T-helper 2 cell treated with Interferon-gamma antibody and Interleukin-4, amounts not matched to agents 5 μg/mL and 100 μg/mL, for 36 hours (primary cell): Measurements from ENCODE around the gene SCLT1.
"Not testable (repeated sequence)": the region's sequence is repeated elsewhere in the genome, so short reads cannot be mapped to it uniquely, and the experiment has no call there.

Experiments
- DNase-seq: peaks from one replicate; pipeline ENCODE4 v3.0.0; 2021; ENCODE audit warnings: low spot score
- H3K27ac Mint-ChIP-seq: one replicate; pipeline ENCODE4 v1.8.0; 2021; ENCODE audit warnings: mild to moderate bottlenecking, mixed read lengths
- H3K27me3 Mint-ChIP-seq: one replicate; pipeline ENCODE4 v1.8.0; 2021; ENCODE audit warnings: low read depth, mixed read lengths
- H3K36me3 Mint-ChIP-seq: one replicate; pipeline ENCODE4 v1.8.0; 2021; ENCODE audit warnings: low read depth, mixed read lengths
- H3K4me1 Mint-ChIP-seq: one replicate; pipeline ENCODE4 v1.8.0; 2021; ENCODE audit warnings: low read depth, mixed read lengths
- H3K4me3 Mint-ChIP-seq: one replicate; pipeline ENCODE4 v1.8.0; 2022; ENCODE audit warnings: mild to moderate bottlenecking, moderate library complexity, mixed read lengths
- H3K9me3 Mint-ChIP-seq: one replicate; pipeline ENCODE4 v1.8.0; 2021; ENCODE audit warnings: mixed read lengths

Gene SCLT1

GRCh38 chr4:129095811-129096454 is 2.6 kb upstream of the SCLT1 start, which contains the start of gene C4orf33:
Gene C4orf33 (plus strand): TSS chr4:129096152. CDS start chr4:129102611, 6,459 bp downstream.
- H3K27ac Mint-ChIP-seq, result peak within 1 kb of the TSS; percentile 95
- peaks cover 6% of the 10 kb centered on the region for H3K36me3 Mint-ChIP-seq
- peak; percentile 75 for DNase-seq
- no peaks in the 10 kb centered on the region for H3K27me3 Mint-ChIP-seq
- peaks cover 29% of the 10 kb centered on the region for H3K4me1 Mint-ChIP-seq
- H3K9me3 Mint-ChIP-seq, result no peaks in the 10 kb centered on the region
- peak within 1 kb of the TSS; percentile 36 for H3K4me3 Mint-ChIP-seq

GRCh38 chr4:129094347-129094746 is 1.0 kb upstream of the SCLT1 start:
- Mint-ChIP-seq H3K4me3 (no peak overlapping the region), H3K27ac (no peak overlapping the region), H3K4me1 (peaks cover 30% of the 10 kb centered on the region), H3K36me3 (peaks cover 8% of the 10 kb centered on the region), H3K9me3 (no peaks in the 10 kb centered on the region), H3K27me3 (no peaks in the 10 kb centered on the region)
- no peak for DNase-seq

- no peaks in the 10 kb centered on the region for H3K27me3 Mint-ChIP-seq
- peaks cover 12% of the 10 kb centered on the region for H3K36me3 Mint-ChIP-seq
- no peak for DNase-seq
- peaks cover 31% of the 10 kb centered on the region for H3K4me1 Mint-ChIP-seq
- no peak overlapping the region for H3K4me3 Mint-ChIP-seq
- no peak overlapping the region for H3K27ac Mint-ChIP-seq
- H3K9me3 Mint-ChIP-seq, result no peaks in the 10 kb centered on the region
Observed at GRCh38 chr4:129092631-129093190, 628 bp downstream of the SCLT1 start.

- Mint-ChIP-seq H3K27ac (no peak overlapping the region), H3K36me3 (peaks cover 39% of the 10 kb centered on the region), H3K27me3 (no peaks in the 10 kb centered on the region), H3K4me1 (peaks cover 21% of the 10 kb centered on the region), H3K9me3 (peaks cover 15% of the 10 kb centered on the region), H3K4me3 (no peak overlapping the region)
- DNase-seq, result no peak
Observed at GRCh38 chr4:129087516-129087915, 5.8 kb downstream of the SCLT1 start.

GRCh38 chr4:129085472-129085871 is 7.9 kb downstream of the SCLT1 start:
- Mint-ChIP-seq H3K36me3 (peaks cover 56% of the 10 kb centered on the region), H3K9me3 (peaks cover 27% of the 10 kb centered on the region), H3K4me1 (peaks cover 21% of the 10 kb centered on the region)

GRCh38 chr4:129082302-129082701 is 11.0 kb downstream of the SCLT1 start:
- Mint-ChIP-seq H3K4me1 (peaks cover 15% of the 10 kb centered on the region), H3K27me3 (no peaks in the 10 kb centered on the region), H3K4me3 (no peak overlapping the region), H3K27ac (no peak overlapping the region), H3K9me3 (peaks cover 42% of the 10 kb centered on the region), H3K36me3 (peaks cover 72% of the 10 kb centered on the region)
- DNase-seq, result no peak

More at GRCh38 chr4:129085472-129085871, 7.9 kb downstream of the SCLT1 start:
- DNase-seq, result no peak
- H3K27me3 Mint-ChIP-seq, result no peaks in the 10 kb centered on the region
- no peak overlapping the region for H3K27ac Mint-ChIP-seq
- no peak overlapping the region for H3K4me3 Mint-ChIP-seq

- H3K27ac Mint-ChIP-seq, result no peak overlapping the region
- peaks cover 79% of the 10 kb centered on the region for H3K36me3 Mint-ChIP-seq
- H3K9me3 Mint-ChIP-seq, result peaks cover 51% of the 10 kb centered on the region
- H3K27me3 Mint-ChIP-seq, result no peaks in the 10 kb centered on the region
- no peak overlapping the region for H3K4me3 Mint-ChIP-seq
- no peak for DNase-seq
- peaks cover 9% of the 10 kb centered on the region for H3K4me1 Mint-ChIP-seq
Observed at GRCh38 chr4:129080129-129080528, 13.2 kb downstream of the SCLT1 start.

- peaks cover 5% of the 10 kb centered on the region for H3K4me1 Mint-ChIP-seq
- H3K36me3 Mint-ChIP-seq, result peaks cover 81% of the 10 kb centered on the region
- H3K27ac Mint-ChIP-seq, result no peak overlapping the region
- no peak overlapping the region for H3K4me3 Mint-ChIP-seq
- peaks cover 61% of the 10 kb centered on the region for H3K9me3 Mint-ChIP-seq
- no peaks in the 10 kb centered on the region for H3K27me3 Mint-ChIP-seq
- no peak for DNase-seq
Observed at GRCh38 chr4:129077326-129077725, 16.0 kb downstream of the SCLT1 start.

- peaks cover 54% of the 10 kb centered on the region for H3K36me3 Mint-ChIP-seq
- not testable (repeated sequence) for H3K27ac Mint-ChIP-seq, H3K27me3 Mint-ChIP-seq, DNase-seq, H3K4me1 Mint-ChIP-seq, H3K4me3 Mint-ChIP-seq
- peaks cover 64% of the 10 kb centered on the region for H3K9me3 Mint-ChIP-seq
Observed at GRCh38 chr4:129069537-129069936, 23.8 kb downstream of the SCLT1 start.

GRCh38 chr4:129064717-129065116 is 28.6 kb downstream of the SCLT1 start:
- H3K4me1 Mint-ChIP-seq, result no peaks in the 10 kb centered on the region
- H3K4me3 Mint-ChIP-seq, result no peak overlapping the region
- peaks cover 65% of the 10 kb centered on the region for H3K36me3 Mint-ChIP-seq
- H3K27me3 Mint-ChIP-seq, result no peaks in the 10 kb centered on the region
- DNase-seq, result no peak
- no peak overlapping the region for H3K27ac Mint-ChIP-seq
- H3K9me3 Mint-ChIP-seq, result peaks cover 64% of the 10 kb centered on the region

- Mint-ChIP-seq H3K4me1 (no peaks in the 10 kb centered on the region), H3K36me3 (peaks cover 65% of the 10 kb centered on the region), H3K9me3 (peaks cover 62% of the 10 kb centered on the region), H3K27me3 (no peaks in the 10 kb centered on the region), H3K4me3 (no peak overlapping the region), H3K27ac (no peak overlapping the region)
- no peak for DNase-seq
Observed at GRCh38 chr4:129063640-129064039, 29.7 kb downstream of the SCLT1 start.

GRCh38 chr4:129062580-129062979 is 30.8 kb downstream of the SCLT1 start:
- peaks cover 58% of the 10 kb centered on the region for H3K9me3 Mint-ChIP-seq
- DNase-seq, result no peak
- H3K4me1 Mint-ChIP-seq, result no peaks in the 10 kb centered on the region
- no peaks in the 10 kb centered on the region for H3K27me3 Mint-ChIP-seq
- no peak overlapping the region for H3K27ac Mint-ChIP-seq
- H3K36me3 Mint-ChIP-seq, result peaks cover 58% of the 10 kb centered on the region
- no peak overlapping the region for H3K4me3 Mint-ChIP-seq

- Mint-ChIP-seq H3K9me3 (peaks cover 76% of the 10 kb centered on the region), H3K27ac (no peak overlapping the region), H3K4me3 (no peak overlapping the region), H3K27me3 (no peaks in the 10 kb centered on the region), H3K4me1 (no peaks in the 10 kb centered on the region), H3K36me3 (peaks cover 64% of the 10 kb centered on the region)
- DNase-seq, result no peak
Observed at GRCh38 chr4:129059028-129059427, 34.3 kb downstream of the SCLT1 start.

- H3K4me1 Mint-ChIP-seq, result peaks cover 3% of the 10 kb centered on the region
Observed at GRCh38 chr4:129046055-129046959, 47.0 kb downstream of the SCLT1 start.

More at GRCh38 chr4:129046055-129046959, 47.0 kb downstream of the SCLT1 start:
- no peak overlapping the region for H3K27ac Mint-ChIP-seq
- peaks cover 12% of the 10 kb centered on the region for H3K36me3 Mint-ChIP-seq
- no peak overlapping the region for H3K4me3 Mint-ChIP-seq
- H3K27me3 Mint-ChIP-seq, result no peaks in the 10 kb centered on the region
- DNase-seq, result no peak
- peaks cover 32% of the 10 kb centered on the region for H3K9me3 Mint-ChIP-seq
